Stimulated activated naive CD8-positive, alpha-beta T cell treated with anti-CD3 and anti-CD28 coated beads, Interleukin-15, Interleukin-2, amounts not matched to agents 100 U/mL and 50 U/mL, for 24 hours (primary cell): ENCODE data around the gene POLR2C.

Experiments
- ATAC-seq: fragments of 150-1000 bp; cut with Tn5 transposase; one replicate; pipeline ENCODE4 v1.10.0; 2021
- DNase-seq: peaks from one replicate; pipeline ENCODE4 v3.0.0; 2021

The POLR2C gene

GRCh38 chr16:57502048-57502775, 39.7 kb downstream of the POLR2C start:
- no peak for ATAC-seq
- DNase-seq = no peak

- ATAC-seq (no peak), DNase-seq (no peak)
Observed at GRCh38 chr16:57503366-57503765, 40.9 kb downstream of the POLR2C start.

- DNase-seq (no peak), ATAC-seq (no peak)
Observed at GRCh38 chr16:57504001-57504400, 41.5 kb downstream of the POLR2C start.

- DNase-seq (no peak), ATAC-seq (no peak)
Observed at GRCh38 chr16:57504491-57504890, 42.0 kb downstream of the POLR2C start.

GRCh38 chr16:57505169-57505568, 42.7 kb downstream of the POLR2C start:
- no peak for ATAC-seq

GRCh38 chr16:57507136-57508034, 44.9 kb downstream of the POLR2C start:
- DNase-seq = no peak
- ATAC-seq = no peak

More at GRCh38 chr16:57505169-57505568, 42.7 kb downstream of the POLR2C start:
- no peak for DNase-seq

GRCh38 chr16:57508035-57508425, 45.6 kb downstream of the POLR2C start:
- no peak for ATAC-seq
- no peak for DNase-seq

GRCh38 chr16:57509231-57509923, 46.9 kb downstream of the POLR2C start:
- DNase-seq = no peak
- no peak for ATAC-seq

GRCh38 chr16:57510016-57510871, 47.8 kb downstream of the POLR2C start:
- DNase-seq = no peak
- ATAC-seq = no peak

GRCh38 chr16:57512296-57513001, 50.0 kb downstream of the POLR2C start:
- ATAC-seq (no peak), DNase-seq (no peak)

GRCh38 chr16:57513371-57514102, 51.1 kb downstream of the POLR2C start:
- ATAC-seq = no peak
- DNase-seq = no peak

- ATAC-seq (no peak), DNase-seq (no peak)
Observed at GRCh38 chr16:57514371-57514770, 51.9 kb downstream of the POLR2C start.

- ATAC-seq = no peak
Observed at GRCh38 chr16:57514791-57515600, 52.5 kb downstream of the POLR2C start.

GRCh38 chr16:57516176-57516725, 53.8 kb downstream of the POLR2C start:
- ATAC-seq = no peak
- no peak for DNase-seq

More at GRCh38 chr16:57514791-57515600, 52.5 kb downstream of the POLR2C start:
- DNase-seq = no peak

GRCh38 chr16:57516773-57517172, 54.3 kb downstream of the POLR2C start:
- no peak for ATAC-seq

GRCh38 chr16:57517397-57518367, 55.2 kb downstream of the POLR2C start:
- DNase-seq (no peak), ATAC-seq (no peak)

More at GRCh38 chr16:57516773-57517172, 54.3 kb downstream of the POLR2C start:
- no peak for DNase-seq

GRCh38 chr16:57518520-57518919, 56.0 kb downstream of the POLR2C start:
- DNase-seq (no peak), ATAC-seq (no peak)

GRCh38 chr16:57518922-57519321, 56.4 kb downstream of the POLR2C start:
- ATAC-seq (no peak), DNase-seq (no peak)
